Ovary (tissue), 3 donors: ENCODE measurements around the gene STAMBP.

Source experiments
- EP300 ChIP-seq: sonication (generic); formaldehyde crosslinking; IDR thresholded peaks from one replicate; pipeline ENCODE4 v1.6.1; 2017; ENCODE audit warnings: antibody characterized with exemption
- POLR2A ChIP-seq: fragments of 450-650 bp; IDR thresholded peaks from one replicate; pipeline ENCODE4 v1.6.1; 2017; ENCODE audit warnings: antibody characterized with exemption, mild to moderate bottlenecking, moderate library complexity
- TF ChIP-seq, protein P1 (sequence below), 3 donors: fragments of 450-650 bp in 2 of 3; fragments of 200-600 bp in 1 of 3; IDR thresholded peaks; one replicate each; pipeline versions ENCODE4 v1.5.1 to v1.8.0; 2016 to 2022; ENCODE audit warnings: antibody characterized with exemption in 3 of 3, mild to moderate bottlenecking in 1 of 3
- donor health status: DM: no; HTN: no; CAD: no.

DNA sequence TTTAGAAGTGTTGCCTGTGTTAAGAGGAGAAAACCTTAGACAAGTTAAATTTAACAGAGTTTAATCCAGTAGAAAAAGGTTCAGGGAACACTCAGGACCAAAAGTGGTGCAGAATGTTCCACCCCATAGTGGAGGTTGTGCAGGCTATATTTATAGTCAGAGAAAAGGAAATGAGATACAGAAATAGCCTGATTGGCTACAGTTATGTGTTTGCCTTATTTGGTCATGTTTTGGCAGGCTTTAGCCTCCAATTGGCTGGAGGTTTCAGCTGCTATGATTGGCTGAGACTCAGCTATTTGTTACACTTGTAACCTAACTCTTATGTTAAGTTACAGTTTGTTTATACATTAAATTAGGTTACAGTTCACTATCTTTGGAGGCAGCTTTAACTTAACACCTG lies 4.2 kb downstream of the STAMBP start:
- TF ChIP-seq, protein P1, sequence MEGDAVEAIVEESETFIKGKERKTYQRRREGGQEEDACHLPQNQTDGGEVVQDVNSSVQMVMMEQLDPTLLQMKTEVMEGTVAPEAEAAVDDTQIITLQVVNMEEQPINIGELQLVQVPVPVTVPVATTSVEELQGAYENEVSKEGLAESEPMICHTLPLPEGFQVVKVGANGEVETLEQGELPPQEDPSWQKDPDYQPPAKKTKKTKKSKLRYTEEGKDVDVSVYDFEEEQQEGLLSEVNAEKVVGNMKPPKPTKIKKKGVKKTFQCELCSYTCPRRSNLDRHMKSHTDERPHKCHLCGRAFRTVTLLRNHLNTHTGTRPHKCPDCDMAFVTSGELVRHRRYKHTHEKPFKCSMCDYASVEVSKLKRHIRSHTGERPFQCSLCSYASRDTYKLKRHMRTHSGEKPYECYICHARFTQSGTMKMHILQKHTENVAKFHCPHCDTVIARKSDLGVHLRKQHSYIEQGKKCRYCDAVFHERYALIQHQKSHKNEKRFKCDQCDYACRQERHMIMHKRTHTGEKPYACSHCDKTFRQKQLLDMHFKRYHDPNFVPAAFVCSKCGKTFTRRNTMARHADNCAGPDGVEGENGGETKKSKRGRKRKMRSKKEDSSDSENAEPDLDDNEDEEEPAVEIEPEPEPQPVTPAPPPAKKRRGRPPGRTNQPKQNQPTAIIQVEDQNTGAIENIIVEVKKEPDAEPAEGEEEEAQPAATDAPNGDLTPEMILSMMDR (IDR thresholded peaks at IDR 0.05): no peak
- TF ChIP-seq POLR2A (no peak), EP300 (no peak)
